Ramos (cell line): ENCODE results near the gene PRDM4.

Source experiments
- in situ Hi-C: fragments of 300-500 bp; cut with MboI; formaldehyde crosslinking; loops from one replicate; pipeline ENCODE4 v1.14.3; 2022; ENCODE audit warnings: low sequenced_read_pairs; ENCODE audit not compliant: unreplicated experiment

PRDM4 gene

GRCh38 chr12:107704041-107704440, 56.9 kb downstream of the PRDM4 start:
- in situ Hi-C loops: no loop called here

- in situ Hi-C loops: no loop called here
Measured at GRCh38 chr12:107702106-107702505, 58.8 kb downstream of the PRDM4 start.

GRCh38 chr12:107695772-107696171, 65.2 kb downstream of the PRDM4 start:
- in situ Hi-C loops: loop anchor here (25.0 kb wide), 1 partner anchor 817 kb away; the partner anchor contains the start of gene FICD

GRCh38 chr12:107685360-107686248, 75.3 kb downstream of the PRDM4 start, which contains the start of gene PWP1:
PWP1 (plus strand) TSS chr12:107685799; CDS start chr12:107685900, 101 bp downstream.
- in situ Hi-C loops: loop anchor here (25.0 kb wide), 1 partner anchor 827 kb away; the partner anchor contains the start of gene FICD

- in situ Hi-C loops: loop anchor here (25.0 kb wide), 1 partner anchor 827 kb away; the partner anchor contains the start of gene FICD
Measured at GRCh38 chr12:107684990-107685359, 76.0 kb downstream of the PRDM4 start.

- in situ Hi-C loops: loop anchor here (25.0 kb wide), 1 partner anchor 828 kb away; the partner anchor contains the start of gene FICD
Measured at GRCh38 chr12:107684029-107684795, 76.7 kb downstream of the PRDM4 start.
